ENCODE measurements around the gene MEIOC. TPM values are rescaled to one million over a fixed set of nuclear protein-coding genes. Genes with fewer than 3 reads are reported as not detected.

MEIOC gene
- total RNA-seq, 1 experiment from 2014 or later: not detected

DNA sequence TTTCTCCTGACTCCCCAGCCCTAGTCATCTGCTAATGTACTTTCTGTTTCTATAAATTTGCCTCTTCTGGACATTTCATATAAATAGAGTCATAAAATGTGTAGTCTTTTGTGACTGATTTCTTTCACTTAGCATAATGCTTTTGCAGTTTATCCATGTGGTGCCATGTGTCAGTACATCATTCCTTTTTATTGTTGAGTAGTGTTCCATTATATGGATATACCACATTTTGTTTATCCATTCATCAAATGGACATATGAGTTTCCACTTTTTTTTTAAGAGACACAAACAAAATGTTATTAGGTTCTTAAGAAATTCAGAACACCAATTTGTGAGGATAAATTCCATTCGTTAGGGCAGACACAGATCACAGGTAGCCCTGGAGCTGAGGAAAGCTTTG, 63.2 kb downstream of the MEIOC start:
- Histone ChIP-seq H4K20me1 (ENCODE audit: low read length) (no peaks in the 10 kb centered on the region), H3K9ac (ENCODE audit: low read length) (no peak overlapping the region), H3K9me2 (replicated peaks; ENCODE audit: low read length) (no peaks in the 10 kb centered on the region), H3K79me2 (ENCODE audit: low read length) (0 out of 2 replicates have a peak, but pooled peaks cover under 1% of the 10 kb centered on the region), H3K27ac (ENCODE audit: low read length) (no peak overlapping the region), H3K4me3 (ENCODE audit: low read length) (no peak overlapping the region), H3K27me3 (ENCODE audit: low read length) (no peaks in the 10 kb centered on the region), H3K9me3 (ENCODE audit: low read length) (no peaks in the 10 kb centered on the region), H3K4me2 (ENCODE audit: low read length) (no peak overlapping the region), H3K4me1 (ENCODE audit: insufficient read depth, low read length) (no peaks in the 10 kb centered on the region), H3K36me3 (ENCODE audit: low read depth, low read length) (peaks cover 37% of the 10 kb centered on the region), H3F3A (ENCODE audit: low read length, unreplicated experiment) (no peaks in the 10 kb centered on the region), H2AFZ (ENCODE audit: low read length) (no peak overlapping the region)
- BruUV-seq (replicated peaks): no TSS peak
- POLR2A ChIA-PET (ENCODE audit: unreplicated experiment): no interaction called here
- TF ChIP-seq EZH2phosphoT487 (IDR thresholded peaks at IDR 0.05; ENCODE audit: borderline replicate concordance, low read length) (no peak), EZH2 (IDR thresholded peaks at IDR 0.05; ENCODE audit: low read length, unreplicated experiment) (no peak)
- TF ChIP-seq, protein P1, sequence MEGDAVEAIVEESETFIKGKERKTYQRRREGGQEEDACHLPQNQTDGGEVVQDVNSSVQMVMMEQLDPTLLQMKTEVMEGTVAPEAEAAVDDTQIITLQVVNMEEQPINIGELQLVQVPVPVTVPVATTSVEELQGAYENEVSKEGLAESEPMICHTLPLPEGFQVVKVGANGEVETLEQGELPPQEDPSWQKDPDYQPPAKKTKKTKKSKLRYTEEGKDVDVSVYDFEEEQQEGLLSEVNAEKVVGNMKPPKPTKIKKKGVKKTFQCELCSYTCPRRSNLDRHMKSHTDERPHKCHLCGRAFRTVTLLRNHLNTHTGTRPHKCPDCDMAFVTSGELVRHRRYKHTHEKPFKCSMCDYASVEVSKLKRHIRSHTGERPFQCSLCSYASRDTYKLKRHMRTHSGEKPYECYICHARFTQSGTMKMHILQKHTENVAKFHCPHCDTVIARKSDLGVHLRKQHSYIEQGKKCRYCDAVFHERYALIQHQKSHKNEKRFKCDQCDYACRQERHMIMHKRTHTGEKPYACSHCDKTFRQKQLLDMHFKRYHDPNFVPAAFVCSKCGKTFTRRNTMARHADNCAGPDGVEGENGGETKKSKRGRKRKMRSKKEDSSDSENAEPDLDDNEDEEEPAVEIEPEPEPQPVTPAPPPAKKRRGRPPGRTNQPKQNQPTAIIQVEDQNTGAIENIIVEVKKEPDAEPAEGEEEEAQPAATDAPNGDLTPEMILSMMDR (conservative IDR thresholded peaks at IDR 0.05; ENCODE audit: low read depth, low read length): no peak
- intact Hi-C loops (cut with micrococcal nuclease): no loop called here
- ATAC-seq: no peak
- CTCF ChIA-PET: no interaction called here
- DNase-seq: no peak

DNA sequence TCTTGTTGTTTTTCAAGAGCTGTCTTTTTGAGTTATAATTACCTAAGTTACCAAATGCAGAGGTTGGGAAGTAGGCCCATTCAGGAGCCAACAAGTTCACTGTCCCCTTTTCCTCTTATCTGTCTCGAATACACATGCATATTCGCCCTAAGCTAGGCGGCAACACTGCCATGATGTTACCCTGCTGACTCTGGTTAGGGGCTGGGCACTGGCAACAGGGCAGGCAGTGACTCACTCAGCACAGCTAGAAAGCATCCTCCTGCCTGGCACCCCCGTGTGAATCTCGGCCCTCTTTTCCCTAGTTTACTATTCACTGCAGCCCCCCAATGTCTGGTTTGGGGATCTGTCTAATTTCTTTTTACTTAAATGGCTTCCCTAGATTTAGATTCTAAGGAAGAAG, 66.0 kb downstream of the MEIOC start:
- H3K9ac ChIP-seq (ENCODE audit: low read length): no peak overlapping the region
- H3K4me1 ChIP-seq (ENCODE audit: insufficient read depth, low read length): no peaks in the 10 kb centered on the region
- no peak overlapping the region for H3K27ac ChIP-seq (ENCODE audit: low read length)
- BruUV-seq (replicated peaks): no TSS peak
- ChIA-PET CTCF (no interaction called here), POLR2A (ENCODE audit: unreplicated experiment) (no interaction called here)
- H3K4me2 ChIP-seq (ENCODE audit: low read length): no peak overlapping the region
- no peaks in the 10 kb centered on the region for H3K27me3 ChIP-seq (ENCODE audit: low read length)
- H3K4me3 ChIP-seq (ENCODE audit: low read length): no peak overlapping the region
- no peaks in the 10 kb centered on the region for H3K9me3 ChIP-seq (ENCODE audit: low read length)
- TF ChIP-seq EZH2 (IDR thresholded peaks at IDR 0.05; ENCODE audit: low read length, unreplicated experiment): no peak
- TF ChIP-seq EZH2phosphoT487 (IDR thresholded peaks at IDR 0.05; ENCODE audit: borderline replicate concordance, low read length): no peak
- TF ChIP-seq, protein P1 (conservative IDR thresholded peaks at IDR 0.05; ENCODE audit: low read depth, low read length): no peak
- H3F3A ChIP-seq (ENCODE audit: low read length, unreplicated experiment): no peaks in the 10 kb centered on the region
- H3K79me2 ChIP-seq (ENCODE audit: low read length): no peaks in the 10 kb centered on the region
- peaks cover 43% of the 10 kb centered on the region for H3K36me3 ChIP-seq (ENCODE audit: low read depth, low read length)
- DNase-seq: no peak
- H3K9me2 ChIP-seq (replicated peaks; ENCODE audit: low read length): no peaks in the 10 kb centered on the region
- no peaks in the 10 kb centered on the region for H4K20me1 ChIP-seq (ENCODE audit: low read length)
- no peak for ATAC-seq
- no peak overlapping the region for H2AFZ ChIP-seq (ENCODE audit: low read length)
- intact Hi-C loops (cut with micrococcal nuclease): no loop called here

Other genes with a start within 250 kb of the MEIOC start
- 22.7 and 30.1 TPM in 2 replicates for gene GPATCH8, start 153.1 kb upstream of the MEIOC start, total RNA-seq (2014; rRNA removed)
- 11.6 and 12.8 TPM in 2 replicates for gene FZD2, start 99.0 kb upstream of the MEIOC start, total RNA-seq (2014; rRNA removed)
- gene CCDC43, start 33.3 kb downstream of the MEIOC start, total RNA-seq (2014; rRNA removed): 50.4 and 51.0 TPM in 2 replicates
- gene DBF4B, start 52.2 kb downstream of the MEIOC start, total RNA-seq (2014; rRNA removed): 17.9 and 28.6 TPM in 2 replicates
- gene ADAM11, start 102.5 kb downstream of the MEIOC start, total RNA-seq (2014; rRNA removed): 2.7 and 2.9 TPM in 2 replicates
- 16.4 and 17.1 TPM in 2 replicates for gene GJC1, start 173.8 kb downstream of the MEIOC start, total RNA-seq (2014; rRNA removed)
- not detected in 2 replicates for gene HIGD1B, start 191.4 kb downstream of the MEIOC start, total RNA-seq (2014; rRNA removed)
- 227 and 292 TPM in 2 replicates for gene EFTUD2, start 243.0 kb downstream of the MEIOC start, total RNA-seq (2014; rRNA removed)

Data from PC-3 (cell line).